SK-N-SH (cell line): ENCODE results near the gene STAT5B.

Experiments used
- CTCF ChIP-seq: fragments of 200-600 bp; sonication (generic); IDR thresholded peaks from 2 replicates; pipeline ENCODE4 v1.6.1; 2017; ENCODE audit warnings: antibody characterized with exemption, mild to moderate bottlenecking, moderate library complexity
- EZH2phosphoT487 ChIP-seq: fragments of 200-600 bp; sonication (generic); IDR thresholded peaks from 2 replicates; pipeline ENCODE4 v1.6.1; 2017; ENCODE audit warnings: low read depth, mixed run types, mild to moderate bottlenecking, antibody characterized with exemption, moderate library complexity, borderline replicate concordance
- RAD21 ChIP-seq: IDR thresholded peaks from 2 replicates; pipeline ENCODE4 v1.6.1; 2012; ENCODE audit warnings: mild to moderate bottlenecking, low read length

- TF ChIP-seq CTCF, result no peak
- no peak for TF ChIP-seq EZH2phosphoT487
- TF ChIP-seq RAD21, result no peak
Observed at GRCh38 chr17:42212382-42212781, 63.8 kb downstream of the STAT5B start.
